GM15510 (cell line): ENCODE measurements around the gene CAMK4.

ENCODE experiments used
- POLR2A ChIP-seq: IDR thresholded peaks from 3 replicates; pipeline ENCODE4 v1.6.1; 2011; ENCODE audit warnings: borderline replicate concordance; ENCODE audit not compliant: insufficient read length; ENCODE audit errors: extremely low read depth

Gene CAMK4

DNA sequence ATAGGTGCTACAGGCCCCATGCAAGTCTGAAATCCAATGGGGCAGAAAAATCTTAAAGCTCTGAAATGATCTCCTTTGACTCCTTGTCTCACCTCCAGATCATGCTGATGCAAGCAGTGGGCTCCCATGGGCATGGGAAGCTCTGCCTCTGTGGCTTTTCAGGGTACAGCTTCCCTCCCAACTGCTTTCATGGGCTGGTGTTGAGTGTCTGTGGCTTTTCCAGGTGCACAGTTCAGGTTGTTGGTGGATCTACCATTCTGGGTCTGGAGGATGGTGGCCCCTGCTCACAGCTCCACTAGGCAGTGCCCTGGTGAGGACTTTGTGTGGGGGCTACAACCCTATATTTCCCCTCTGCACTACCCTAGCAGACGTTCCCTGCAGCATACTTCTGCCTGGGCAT is 184.6 kb downstream of the CAMK4 start:
- TF ChIP-seq POLR2A, result no peak

DNA sequence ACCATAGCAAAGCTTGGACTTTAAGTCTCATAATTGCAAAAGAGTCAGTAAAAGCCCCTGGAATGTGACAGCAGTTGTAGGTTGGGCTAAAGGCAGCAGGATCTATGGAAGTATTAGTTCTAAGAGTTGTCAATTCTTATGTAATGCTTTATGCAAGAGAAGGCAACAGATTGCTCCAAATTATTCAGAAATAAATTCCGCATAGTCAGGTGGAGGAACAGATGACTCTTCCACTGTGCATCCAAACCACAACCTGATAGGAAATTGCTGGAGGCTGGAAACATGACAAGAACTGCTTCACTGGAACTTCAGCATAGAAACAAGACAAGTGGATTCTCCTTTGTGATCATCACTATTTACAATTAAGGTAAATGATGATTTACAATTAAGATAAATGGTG is 187.1 kb downstream of the CAMK4 start:
- TF ChIP-seq POLR2A, result no peak

DNA sequence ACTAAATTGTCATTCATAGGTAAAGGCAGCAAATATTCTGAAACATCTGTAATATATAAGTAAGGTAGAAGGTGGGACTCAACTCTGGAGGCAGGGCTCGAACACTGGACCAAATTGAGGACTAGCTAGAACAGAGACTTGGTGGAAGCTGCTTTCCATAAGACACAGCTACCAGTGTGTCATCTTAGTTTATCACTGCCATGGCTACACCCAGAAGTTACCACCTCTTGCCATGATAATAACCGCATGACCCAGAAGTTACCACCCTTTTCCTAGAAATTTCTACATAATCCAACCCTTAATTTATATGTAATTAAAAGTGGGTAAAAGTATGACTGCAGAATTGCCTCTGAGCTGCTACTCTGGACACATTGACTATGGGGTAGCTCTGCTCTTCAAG is 188.4 kb downstream of the CAMK4 start:
- TF ChIP-seq POLR2A, result no peak

DNA sequence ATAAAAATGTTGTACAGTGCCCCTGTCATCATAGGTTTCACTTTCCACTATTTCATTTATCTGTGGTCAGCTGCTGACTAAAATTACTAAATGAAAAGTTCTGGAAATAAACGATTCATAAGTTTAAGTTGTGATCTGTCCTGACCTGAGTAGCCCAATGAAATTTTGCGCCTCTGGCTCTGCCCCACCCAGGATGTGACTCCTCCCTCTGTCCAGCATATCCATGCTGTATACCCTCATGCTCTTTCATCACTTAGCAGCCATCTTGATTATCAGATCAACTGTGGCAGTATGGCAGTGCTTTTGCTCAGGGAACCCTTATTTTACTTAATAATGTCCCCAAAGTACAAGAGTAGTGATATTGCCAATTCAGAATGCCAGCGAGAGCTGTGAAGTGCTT is 190.9 kb downstream of the CAMK4 start:
- TF ChIP-seq POLR2A, result no peak

DNA sequence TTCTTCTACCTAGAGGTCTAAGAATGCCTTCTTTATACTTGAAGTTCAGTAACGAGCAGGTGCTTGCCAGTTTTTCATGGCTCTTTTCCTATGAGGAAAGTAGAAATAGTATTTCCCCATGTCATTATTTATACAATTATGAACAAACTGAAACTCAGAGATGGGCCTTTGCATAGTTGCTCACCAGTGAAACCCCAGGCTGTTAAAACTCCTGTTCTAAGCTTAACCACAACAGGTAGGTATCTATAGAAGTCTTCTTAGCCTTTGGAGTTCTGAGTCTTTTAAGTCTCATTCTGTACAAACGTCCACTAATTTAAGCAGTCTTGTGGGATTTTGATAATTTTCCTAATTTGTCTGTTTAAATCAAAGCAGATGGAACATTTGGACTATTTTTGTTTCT is 198.1 kb downstream of the CAMK4 start:
- no peak for TF ChIP-seq POLR2A

DNA sequence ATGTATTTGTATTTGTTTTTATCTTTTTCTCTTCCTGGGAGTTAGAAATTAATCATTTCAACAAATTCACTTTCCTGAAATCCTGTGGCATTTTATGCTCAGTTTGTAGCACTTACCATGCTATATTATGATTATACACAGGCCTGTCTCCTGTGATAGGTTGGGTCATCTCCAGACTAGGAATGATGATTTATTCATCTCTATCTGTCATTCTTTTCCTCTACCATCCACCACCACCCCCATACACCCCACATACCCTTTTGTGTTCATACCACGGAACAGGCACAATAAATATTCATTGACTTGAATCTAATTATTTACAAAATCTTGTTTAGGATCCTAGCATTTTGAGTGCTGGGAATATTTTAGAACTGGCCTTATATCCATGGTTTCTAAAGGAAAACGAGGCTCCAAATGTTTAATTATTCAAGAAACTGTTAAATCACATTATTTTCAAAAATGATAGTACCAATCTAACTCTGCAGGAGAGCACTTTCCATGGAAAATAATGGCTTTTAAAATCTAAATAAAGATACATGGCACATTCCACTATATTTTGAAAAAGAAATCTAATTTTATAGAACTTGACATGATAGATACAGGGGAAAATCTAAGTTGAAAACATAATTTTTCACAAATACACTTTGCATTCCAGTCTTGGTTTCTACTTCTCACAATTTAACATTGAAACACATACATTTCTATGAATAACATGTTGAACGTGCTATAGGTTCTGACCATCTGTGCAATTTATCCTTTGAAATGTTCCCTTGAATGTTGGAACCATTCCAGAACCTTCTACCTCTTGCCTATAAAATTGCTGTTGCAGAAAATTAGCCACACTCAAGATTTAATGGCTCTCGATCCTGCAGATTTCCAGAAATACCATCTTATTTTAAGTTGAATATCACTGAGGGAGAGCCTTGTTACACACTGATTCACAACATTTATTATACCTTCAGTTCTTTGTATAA is 198.8 kb downstream of the CAMK4 start:
- TF ChIP-seq POLR2A, result no peak

DNA sequence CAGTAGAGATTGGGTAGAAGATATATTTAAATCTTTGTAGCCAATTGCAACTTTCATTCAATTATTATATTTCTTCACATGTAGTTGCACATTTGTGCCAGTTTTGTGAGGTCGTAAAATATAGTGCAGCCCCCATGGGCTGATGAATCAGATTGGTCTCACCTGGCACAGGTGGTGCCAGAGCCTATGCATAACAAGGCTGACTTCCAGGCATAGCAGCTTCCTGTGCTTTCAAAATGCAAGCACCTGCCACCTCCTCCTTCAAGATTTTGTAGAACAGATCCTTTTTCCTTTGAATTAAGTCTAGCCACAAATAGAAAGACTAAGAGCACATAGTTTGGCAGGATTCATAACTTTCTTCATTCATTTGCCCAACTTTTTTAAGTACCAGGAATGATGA is 201.0 kb downstream of the CAMK4 start:
- no peak for TF ChIP-seq POLR2A

DNA sequence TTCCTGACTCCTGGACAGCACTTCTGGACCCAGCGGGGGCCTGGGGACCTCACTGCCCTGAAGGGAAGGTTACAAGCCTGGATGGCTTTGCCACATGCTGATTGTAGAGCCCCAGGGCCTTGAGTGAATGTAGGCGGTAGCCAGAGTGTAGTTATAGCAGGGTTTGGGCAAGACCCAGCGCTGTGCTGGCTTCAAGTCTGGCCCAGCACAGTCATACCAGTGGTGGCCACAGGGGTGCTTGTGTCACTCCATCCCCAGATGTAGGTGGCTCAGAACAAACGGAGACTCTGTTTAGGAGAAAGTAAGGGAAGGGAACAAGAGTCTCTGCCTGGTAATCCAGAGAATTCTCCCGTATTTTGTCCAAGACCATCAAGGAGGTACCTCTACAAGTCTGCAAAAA is 203.6 kb downstream of the CAMK4 start:
- TF ChIP-seq POLR2A, result no peak

DNA sequence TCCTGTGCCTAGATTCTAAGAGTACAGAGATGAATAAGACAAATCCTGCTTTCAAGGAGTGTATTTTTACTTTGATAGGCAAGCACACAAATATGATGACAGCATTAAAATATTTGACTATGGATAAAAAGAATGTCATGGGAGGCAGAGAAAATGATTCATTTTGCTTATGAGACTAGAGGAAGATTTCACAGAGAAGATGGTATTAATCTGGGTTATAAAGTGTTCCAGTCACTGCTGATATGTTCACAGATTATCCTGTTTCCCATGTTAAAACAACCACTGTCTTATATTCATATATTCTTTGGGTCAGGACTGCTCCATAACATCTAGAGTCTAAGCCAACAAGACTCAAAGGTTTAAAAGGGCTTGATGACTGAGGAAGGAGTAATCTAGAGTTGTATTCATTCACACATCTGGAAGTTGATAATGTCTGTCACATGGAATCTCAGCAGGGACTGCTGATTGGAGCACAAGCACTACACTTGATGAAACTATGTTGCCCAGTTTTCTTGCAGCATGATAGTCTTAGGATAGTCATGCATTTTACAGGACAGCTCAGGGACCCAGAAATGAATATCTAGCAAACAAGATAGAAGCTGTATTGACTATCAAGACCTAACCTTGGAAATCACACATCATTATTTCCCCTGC is 208.8 kb downstream of the CAMK4 start:
- no peak for TF ChIP-seq POLR2A

DNA sequence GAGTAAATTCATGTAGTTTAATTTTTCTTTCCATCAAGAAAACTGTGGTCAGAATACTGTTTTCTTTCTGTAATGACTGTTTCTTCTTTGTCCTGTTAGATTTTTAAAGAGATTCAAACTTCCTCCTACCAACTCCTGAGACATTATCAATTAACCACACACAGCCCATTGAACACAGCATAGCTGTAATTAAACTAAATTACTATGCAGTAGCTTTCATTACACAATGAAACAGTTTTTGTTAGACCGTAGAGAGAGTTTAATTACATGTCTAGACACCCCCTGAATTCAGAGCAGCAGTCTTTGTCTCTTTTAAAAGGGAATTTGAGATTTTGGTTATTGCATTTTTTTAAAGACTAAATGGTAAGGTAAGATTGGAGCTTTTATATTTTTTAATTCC is 210.6 kb downstream of the CAMK4 start:
- no peak for TF ChIP-seq POLR2A

DNA sequence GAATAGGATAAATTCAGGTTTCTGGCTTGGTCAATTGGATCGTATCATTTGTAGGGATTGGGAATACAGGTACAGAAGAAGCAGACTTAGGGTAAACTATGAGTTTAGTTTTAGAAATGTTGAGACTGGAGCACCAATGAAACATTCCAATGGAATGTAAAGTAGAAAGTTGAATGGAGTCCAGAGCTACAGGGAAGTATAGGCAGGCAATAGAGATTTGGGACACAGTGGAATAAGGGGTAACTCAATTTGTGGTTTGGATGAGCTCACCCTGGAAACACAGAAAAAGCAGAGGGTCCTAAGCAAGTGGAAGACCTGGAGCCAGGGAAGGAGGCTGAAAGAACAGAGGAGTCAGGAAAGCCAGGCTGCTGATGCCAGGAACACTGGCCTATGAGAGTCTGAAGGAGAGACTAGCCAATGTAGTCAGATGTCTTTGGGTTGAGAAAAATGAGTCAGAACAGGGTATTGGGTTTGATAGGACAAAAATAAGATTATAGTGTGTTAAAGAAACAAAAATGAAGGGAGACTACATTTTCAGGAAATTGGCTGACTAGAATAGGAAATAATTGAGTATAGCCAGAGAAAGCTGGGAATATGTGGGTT is 215.4 kb downstream of the CAMK4 start:
- TF ChIP-seq POLR2A, result no peak

DNA sequence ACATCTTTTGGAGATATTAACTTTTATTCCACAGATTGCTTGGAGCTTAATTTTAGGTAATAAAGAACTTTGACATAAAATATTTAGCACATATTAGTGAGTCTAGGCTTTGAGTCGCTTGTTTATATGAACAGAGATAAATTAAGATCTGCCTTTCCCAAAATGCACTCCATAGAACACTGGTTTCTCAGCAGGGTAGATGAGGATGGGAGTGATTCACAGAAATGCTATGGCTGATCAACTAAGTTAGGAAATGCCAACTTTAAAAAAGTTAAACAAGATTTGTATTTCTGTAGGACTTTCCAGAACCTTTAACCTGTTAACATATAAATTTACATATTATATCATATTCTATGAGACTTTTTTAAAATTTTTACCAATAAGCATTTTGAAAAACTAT is 222.9 kb downstream of the CAMK4 start:
- no peak for TF ChIP-seq POLR2A

DNA sequence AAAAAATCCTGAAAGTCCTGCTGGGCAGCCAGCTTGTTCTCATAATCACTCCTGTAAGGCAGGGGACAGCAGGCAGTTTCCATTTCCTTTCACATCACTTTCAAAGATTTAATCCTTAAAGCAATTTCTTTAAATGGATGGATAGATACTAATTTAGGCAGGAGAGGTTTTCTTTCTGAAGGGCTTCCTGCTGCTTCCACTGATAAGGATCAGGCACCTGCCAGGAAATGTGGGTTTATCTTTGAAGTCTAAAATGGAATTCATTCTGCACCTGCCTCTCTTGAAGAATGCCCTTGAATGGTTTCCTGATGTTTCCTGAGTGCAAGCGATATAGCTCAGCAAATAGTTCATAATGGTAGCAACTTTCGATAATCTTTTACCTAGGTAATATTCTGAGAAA is 223.6 kb downstream of the CAMK4 start:
- no peak for TF ChIP-seq POLR2A

DNA sequence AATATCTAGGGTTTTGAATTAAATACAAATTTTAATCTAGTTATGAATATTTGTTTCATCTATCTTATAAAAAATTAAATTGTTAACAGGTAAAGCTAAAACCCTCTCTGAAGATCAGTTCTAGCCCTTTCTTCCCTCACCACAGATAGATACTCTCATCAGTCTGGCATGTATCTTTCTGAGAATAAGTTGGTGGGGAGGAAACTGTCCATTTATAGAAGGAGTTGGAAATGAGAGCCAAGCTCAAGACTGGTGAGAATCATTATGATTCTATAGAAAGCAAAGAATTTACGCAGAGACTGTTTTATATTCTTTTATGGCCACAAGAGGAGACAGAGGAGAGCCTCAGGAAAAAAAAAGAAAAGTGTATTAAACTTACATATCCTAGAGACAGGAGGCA is 229.1 kb downstream of the CAMK4 start:
- no peak for TF ChIP-seq POLR2A

DNA sequence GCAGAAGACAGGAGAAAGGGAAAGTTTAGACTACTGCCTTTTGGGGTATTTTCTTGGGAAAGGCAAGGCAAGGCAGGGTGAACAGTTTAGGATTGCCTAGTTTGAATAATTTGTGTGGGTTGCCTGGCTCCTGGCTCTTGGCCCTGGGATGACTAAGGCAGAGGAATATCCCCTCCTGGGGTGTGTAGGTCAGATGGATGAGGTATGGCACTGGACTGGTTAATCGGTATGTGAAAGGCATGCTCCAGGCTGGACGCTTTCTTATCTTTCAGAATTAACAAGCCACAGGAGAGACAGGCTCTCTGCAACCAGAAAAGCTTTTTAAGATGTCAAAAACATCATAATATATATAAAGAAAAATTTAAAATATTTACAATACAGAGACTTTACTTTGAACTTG is 229.6 kb downstream of the CAMK4 start:
- TF ChIP-seq POLR2A, result no peak
